Stimulated activated CD8-positive, alpha-beta memory T cell treated with anti-CD3 and anti-CD28 coated beads, Interleukin-15, amount 100 ng/mL, for 48 hours (primary cell): ENCODE data around the gene MTSS2.

Source experiments
- DNase-seq, 2 donors: peaks; one replicate each; pipeline ENCODE4 v3.0.0-alpha.2; 2020; ENCODE audit warnings: low read depth in 2 of 2

Gene MTSS2

DNA sequence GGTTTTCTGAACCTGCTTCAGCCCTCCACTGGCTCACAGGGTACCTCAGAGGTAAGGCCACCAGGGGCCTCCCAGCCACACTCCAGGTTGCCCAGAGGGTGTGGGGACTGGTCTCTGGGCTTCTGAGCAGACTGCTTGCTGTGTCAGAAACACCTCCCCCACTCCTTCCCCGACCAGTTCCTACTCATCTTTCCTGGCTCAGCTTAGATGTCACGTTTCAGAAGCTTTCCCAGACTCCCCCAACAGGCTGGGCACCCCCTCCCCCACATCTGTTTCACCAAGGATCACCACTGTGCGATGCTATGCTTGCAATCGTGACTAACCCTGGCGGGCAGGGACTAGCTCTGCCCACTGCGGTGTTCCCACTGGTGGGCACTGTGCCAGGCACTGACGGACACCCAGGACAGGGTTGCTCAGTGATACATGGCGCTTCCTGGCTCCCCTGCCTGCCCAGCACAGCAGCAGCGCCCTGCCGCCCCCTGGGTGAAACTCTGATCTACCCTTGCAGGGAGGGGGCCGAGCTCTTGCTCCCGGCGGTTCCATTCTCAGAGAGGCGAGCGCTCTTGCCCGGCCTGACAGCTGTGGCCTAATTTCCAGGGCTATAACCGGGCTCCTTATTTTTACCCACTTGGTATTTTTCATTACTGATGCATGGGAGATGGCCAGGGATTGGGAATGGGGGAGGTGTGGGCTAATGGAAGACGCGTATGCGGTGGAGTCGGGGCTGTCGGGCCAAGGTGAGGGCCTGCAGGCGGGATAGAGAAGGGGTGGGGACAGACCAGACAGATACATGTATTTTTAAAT is 29.4 kb upstream of the MTSS2 start:
- DNase-seq, result no peak

DNA sequence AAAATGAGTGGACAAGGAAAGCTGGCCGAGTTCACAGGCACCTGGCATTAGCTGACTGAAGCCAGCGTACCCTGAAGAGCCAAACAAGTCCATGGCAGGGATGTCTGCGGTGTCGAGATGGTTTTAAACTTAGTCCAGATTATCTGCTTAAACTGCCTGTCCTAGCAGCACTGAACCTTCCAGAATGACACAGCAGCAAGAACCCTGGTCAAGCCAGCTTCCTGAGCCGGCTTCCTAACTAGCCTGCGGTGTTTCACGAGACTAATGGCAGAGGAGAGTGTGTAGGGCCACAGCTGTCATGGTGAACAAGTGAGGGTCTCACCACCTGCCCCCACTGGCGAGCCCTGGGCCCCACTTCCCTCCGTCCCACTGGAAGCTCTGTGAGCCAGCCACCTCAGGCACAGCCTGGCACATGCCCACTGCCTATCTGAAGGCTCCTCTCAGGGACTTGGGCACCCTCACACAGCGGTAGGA is 28.8 kb upstream of the MTSS2 start:
- DNase-seq, result no peak

DNA sequence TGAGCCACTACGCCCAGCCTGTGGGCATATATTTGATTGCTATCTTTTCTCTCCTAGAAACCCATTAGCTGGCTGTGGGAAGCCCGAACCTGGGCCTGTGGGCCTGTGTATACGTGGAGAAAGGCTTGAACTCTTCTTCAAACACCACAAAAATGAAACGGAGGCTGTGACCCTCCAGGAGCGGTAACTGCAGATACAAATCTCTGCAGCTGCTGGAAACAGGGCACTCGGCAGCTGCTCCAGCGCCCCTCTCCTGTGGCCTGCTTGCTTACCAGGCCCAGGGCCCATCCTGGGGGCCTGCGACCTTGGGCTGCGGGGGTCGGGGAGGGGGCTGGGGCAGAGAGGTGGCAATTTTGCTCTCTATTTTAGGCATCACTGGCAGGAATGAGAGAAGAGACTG is 28.0 kb upstream of the MTSS2 start:
- DNase-seq, result no peak

DNA sequence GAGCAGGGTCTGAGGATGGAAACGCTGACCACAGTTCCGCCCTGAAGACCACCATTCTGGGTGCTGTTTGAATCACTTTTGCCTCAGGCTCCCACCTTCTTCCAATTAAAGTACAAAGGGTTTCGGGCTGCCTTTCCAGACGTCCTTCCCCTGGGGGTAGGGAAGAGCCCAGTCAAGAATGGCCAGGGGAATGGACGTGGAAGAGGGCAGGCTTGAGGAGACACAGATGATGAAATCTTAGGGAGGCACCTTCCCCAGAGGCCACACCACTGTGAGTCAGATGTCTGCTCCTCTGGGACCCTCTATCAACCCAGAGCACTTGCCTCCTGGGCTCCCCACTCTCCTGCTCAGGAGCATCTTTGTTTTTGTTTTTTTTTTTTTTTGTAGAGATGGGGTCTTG is 27.5 kb upstream of the MTSS2 start:
- no peak for DNase-seq

DNA sequence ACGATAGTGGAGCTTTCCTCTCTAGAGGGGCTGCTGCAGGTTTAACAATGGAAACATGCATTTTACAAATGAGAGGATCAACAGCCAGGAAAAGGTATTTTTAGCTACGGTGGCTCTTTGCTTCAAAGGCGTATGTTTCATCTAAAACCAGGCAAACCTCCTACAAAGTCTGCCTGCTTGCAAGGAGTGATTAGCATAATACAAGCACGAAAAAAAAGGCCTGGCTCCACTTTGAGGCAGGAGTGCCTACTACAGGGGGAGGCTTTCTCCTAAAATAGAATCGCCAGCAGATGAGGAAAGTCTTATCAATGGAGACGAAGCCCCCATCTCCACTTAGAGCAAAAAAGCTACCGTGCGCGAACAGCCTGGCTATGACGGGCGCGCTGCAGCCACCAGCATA is 27.1 kb upstream of the MTSS2 start:
- no peak for DNase-seq

DNA sequence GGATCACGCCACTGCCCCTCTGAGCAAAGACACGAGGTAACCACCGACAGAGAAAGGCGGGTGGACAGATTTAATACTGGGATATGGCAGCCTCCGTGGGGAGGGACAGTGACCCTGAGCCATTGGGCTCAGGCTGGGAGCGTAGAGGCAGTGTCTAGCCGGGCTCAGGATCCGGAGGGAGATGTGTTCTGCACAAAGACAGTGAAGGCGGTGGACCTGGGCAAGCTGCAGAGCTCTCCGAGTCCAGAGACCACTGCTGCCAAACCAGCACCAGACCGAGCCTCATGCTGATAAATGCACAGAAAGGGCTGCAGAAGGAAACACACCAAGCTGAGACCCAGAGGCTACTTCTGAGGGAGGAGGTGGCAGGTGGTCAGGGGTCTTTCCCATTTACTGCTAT is 26.5 kb upstream of the MTSS2 start:
- DNase-seq, result no peak

DNA sequence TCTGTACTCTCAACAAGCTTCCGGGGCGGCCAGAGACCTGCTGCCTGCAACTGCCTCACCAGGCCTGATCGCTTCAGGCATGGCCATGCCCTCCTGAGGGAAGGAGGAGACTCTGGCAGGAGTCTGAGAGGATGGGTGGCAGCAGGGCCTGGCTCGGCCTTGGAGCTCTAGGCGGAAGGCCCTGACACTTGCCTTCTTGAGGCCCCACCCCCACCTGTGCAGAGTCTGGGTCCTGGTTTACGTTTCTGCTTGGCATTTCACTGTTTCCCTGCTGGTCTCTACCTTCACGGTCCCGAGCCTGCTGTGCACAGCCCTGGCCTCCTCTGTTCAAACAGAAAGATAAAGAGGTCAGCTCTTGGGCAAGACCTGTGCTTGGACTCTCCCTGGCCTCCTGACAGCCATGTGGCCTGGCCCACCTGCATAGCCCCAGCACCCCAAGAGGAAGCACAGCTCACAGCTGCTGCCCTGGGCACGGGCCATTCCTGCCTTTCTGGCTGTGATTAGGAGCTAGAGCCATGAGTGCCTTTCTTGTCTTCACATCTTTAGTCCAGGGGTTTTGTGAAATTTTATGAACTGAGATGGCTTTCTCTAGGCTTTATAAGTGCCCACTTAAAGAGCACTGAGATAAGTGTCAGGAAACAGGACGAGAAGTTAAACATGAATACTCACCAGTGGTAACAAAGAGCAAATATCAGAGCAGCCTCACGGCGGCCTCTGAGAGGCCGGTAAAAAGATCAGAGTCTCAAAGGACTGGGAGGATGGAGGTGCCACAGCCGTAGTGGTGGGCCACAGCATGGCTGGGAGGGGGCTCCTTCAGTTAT is 25.6 kb upstream of the MTSS2 start:
- no peak for DNase-seq

DNA sequence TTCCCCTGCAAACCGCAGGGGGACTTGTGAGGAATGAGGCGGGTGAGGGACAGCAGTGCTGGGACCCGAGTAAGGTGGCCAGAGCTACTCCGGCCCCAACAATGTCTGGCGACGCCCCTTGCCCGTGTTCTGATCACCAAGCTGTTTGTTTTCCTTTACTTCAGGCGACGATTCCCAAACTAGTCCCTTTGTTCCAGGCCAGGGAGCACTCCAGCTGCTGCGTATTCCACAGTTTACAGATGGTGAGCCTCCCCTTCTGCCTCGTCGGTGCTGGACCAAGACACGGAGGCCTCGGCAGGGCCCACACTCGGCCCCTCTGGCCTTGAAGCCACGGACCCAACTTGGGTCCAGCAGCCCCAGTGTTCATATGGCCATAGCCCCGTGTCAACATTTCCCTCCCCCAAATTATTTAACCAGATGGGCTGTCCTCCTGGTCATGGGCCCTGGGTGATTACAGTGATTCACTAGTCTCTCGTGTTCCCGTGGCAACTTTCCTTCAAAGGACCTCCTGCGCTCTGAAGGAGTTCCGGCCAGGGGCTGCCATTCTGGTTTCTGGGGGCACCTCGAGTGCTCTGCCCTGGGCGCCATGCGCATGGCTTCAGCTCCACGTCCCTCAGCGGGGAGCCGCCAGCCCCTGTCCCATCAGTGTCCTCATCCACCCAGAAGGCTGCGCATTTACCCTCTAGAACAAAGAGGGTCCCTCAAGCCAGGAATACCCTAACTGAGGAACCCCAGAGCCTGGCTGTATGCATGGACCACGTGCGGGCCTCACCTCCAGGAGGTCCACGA is 24.8 kb upstream of the MTSS2 start:
- no peak for DNase-seq

DNA sequence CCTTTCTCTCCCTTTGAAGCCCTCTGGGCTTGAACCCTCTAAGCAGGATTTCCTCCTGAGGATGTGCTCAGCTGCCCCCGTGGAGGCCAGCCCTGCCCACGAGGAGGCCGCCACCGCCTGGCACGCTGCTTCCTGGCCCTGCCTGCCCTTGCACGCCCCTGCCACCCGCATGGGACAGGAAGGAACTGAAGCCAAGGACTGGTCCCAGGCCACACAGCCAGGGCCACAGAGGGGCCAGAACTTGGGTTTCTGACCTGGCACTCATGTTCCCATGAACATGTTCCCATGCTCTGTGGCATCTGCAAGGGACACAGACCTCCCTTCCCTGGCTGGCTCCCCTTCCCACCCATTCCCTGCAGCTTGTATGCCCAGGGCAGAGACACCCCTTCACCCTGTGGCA is 24.1 kb upstream of the MTSS2 start:
- DNase-seq, result no peak

DNA sequence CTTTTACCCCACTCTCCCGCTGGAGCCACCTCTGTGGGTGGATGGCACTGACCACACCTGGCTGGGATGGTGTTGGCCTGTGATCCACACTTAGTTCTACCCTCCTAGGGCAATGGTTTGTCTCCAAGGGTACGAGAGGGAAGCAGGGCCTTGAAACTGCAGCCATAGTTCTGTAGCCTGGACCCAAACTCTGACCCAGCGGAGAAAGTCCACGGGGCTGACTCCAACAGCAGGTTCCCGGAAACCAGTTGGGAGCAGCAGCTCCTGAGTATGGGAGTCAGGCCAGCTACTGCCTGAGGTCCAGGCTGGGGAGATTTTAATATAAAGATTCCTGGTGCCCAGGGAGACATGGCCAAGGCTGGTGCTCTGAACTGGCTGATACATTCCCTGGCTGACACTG is 23.6 kb upstream of the MTSS2 start:
- no peak for DNase-seq

DNA sequence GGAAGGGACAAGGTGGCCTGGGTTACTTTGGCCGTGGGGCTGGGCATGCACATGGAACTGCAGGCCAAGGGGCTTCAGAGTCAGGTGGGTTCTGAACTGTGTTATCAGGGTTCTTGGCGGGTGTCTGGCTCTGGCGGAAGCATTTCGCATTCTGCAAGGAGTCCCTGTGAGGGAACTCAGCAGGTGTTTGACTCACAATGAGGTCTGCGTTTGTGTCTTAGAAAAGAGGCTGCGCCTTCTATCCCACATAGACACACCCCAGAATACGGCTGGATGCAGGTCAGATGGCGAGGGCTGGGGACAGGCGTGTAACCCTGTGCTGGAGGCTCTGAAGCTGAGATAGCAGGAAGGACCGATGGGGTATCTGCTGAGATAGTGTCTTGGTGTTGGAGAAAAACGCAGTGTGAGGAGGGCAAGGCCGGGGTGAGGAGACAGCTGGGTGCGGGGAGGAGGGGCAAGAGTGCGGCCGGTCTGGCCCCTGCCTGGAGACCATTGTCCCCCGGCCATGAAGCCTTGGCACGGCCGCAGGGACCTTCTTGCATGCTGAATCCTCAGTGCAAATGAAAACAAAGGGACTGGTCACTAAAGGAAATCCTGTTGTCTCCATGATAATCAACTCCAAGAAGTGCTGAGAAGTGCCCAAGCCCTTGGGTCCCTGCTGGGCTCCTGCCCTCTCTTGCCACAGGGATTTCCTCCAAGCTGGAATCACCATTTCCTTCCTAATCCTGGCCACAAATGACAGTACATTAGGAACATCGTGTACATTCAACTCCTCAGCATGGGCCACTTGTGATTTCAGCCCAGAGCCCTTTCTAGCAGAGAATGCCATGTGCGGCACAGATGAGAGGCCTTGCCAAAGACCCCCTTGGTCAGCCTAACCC is 22.8 kb upstream of the MTSS2 start:
- no peak for DNase-seq

DNA sequence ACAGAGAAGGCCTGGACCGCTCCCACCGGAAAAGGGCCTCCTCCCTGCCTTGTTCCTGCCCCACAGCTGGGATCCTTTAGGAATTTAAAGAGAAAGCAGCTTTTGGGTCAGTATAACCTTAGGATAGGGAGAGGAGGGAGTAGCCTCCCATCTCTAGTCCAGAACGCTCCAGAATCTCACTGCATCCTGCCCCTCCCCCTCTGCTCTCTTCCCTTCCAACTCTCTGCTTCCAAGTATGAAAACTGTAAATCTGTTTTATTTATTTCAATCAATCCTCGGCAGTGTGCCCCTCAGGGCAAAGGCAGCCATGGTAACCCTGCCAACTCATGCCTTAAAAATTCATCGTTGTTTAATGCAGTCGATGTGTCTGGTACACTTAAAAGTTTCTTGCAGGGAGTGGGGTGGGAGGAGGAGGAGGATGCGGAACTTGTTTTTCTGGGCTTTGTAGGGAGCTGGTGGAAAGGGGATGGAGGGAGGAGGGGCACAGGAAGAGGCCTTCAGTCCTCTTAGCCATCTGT is 21.2 kb upstream of the MTSS2 start:
- DNase-seq, result no peak

DNA sequence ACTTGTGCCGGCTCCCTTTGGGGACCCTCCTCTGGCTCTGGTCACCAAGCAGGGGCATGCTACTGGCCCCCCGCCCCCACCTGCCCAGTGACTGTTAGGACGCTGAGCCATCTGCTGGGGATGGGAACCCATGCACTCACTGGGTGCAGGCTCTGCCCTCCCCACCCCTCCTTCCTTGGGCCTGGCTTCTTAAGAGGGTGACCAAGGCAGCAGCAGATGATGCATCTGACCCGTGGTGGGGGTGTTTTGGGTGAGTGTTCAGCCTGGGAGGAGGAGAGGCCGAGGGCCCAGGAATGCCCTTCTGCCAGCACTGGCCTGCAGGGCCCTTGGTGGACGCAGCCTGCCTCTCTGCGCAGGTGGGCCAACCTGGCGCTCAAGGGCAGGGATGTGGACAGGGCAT is 19.2 kb upstream of the MTSS2 start:
- no peak for DNase-seq

DNA sequence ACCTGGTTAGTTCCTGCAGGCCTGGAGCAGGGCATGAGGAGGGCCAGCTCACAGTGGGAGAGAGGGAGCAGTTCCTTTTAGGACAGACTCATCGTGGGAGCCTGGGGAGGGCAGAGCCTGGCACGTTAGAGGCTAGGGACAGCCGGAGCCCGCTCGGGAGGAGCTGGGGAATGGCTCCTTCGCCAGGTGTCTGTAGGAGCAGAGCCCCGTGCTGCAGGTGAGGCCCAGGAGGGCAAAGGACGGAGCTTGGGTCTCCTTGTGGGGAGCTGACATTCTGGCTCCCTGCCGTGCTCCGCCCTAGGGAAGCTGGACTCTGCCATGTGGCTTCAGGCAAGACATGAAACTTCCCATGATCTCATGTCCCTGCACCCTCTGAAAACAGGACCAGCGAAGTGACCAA is 18.7 kb upstream of the MTSS2 start:
- DNase-seq, result no peak

DNA sequence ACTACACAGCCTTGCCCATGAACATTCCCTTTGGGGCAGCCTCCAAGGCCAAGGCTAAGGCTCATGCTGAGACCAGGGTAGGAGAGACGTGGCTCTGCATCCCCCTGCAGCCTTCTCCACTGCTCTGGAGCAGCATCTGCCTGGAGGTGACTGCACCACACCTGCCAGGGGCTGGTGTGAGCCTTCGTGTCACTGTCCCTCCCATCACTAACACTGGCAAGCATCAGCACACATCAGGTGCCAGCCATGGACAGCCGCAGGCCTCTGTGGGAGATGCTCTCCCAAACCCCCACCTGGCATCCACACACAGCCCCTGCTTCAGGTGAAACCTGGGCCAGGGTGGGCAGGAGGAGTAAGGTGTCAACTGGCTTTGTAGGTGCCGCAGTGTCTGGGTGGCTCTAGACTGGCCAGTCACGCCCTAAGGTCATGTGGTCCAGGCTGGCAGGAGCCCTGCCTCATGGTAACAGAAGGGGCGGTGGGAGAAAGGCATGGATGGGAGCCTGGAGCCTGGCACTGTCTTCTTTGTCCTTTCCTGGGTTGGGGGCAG is 18.1 kb upstream of the MTSS2 start:
- no peak for DNase-seq

DNA sequence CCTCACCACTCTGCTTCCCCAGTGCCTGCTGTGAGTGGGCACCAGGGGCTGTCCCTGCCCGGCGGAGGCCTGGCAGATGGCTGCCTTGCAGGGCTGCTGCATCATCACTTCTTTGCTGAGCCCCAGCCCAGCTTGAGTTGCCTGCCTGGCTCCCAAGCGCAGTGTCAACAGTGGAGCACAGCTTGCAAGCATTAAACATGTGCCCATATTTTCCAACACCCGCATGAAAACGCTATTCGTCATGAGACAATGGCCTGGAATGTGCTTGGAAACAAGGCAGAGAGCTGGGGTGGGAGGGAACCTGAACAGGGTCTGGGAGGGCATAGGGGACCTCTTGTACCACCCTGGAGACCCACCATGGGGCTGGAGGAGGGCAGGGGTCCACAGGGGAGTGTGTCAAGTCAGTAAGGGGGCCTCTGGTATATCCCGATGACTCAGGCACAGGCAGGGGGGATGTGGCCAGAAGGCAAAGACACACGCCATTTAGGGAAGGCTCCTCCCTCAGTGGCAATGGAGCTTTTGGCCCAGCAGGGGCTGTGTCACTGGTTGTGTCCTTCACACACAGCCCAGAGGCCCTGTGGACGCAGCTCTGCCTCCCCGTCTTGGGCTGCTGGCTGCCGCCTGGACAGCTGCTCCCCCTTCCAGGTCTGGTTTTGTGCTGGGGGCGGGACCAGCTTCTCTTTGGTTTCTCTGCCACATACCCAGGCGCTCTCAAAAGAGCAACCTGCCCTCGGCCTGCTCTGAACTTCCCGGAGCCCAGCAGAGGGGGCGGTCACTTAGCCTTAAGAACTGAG is 17.4 kb upstream of the MTSS2 start:
- no peak for DNase-seq

DNA sequence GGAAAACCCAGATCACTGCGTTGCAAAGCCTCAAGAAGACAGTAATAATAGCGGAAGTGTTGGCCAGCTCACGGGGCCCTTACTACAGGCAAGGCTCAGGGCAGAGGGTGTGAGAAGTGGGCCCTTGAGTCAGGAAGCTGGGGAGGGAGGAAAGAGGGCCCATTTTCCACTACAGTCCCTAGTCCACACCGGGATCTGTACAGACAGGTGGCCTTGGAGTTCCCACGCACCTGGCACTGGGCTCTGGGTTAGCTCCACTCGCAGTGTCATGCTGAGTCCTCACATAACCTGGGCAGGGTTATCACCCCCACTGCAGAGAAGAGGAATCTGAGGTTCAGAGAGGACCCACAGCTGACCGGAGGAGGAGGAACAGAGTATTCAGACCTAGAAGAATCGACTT is 16.8 kb upstream of the MTSS2 start:
- no peak for DNase-seq

DNA sequence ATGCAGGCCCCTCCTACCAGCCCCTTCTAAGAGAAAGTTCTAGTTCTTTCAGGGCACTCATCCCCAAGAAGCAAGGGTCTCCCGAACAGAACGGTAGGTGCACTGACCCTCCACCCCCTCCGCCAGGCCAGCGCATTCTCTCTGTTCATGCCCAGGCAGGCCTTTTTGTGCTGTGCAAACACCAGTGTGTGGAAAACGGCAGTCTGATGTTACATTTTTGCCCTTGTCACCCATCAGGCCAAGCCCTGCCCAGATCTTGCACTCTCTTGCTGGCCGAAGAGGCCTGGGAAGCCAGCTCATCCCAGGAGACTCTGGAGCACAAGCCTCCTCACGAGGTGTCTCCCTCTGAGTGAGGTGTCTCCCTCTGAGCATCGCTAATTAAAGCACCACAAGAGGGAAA is 16.1 kb upstream of the MTSS2 start:
- no peak for DNase-seq

DNA sequence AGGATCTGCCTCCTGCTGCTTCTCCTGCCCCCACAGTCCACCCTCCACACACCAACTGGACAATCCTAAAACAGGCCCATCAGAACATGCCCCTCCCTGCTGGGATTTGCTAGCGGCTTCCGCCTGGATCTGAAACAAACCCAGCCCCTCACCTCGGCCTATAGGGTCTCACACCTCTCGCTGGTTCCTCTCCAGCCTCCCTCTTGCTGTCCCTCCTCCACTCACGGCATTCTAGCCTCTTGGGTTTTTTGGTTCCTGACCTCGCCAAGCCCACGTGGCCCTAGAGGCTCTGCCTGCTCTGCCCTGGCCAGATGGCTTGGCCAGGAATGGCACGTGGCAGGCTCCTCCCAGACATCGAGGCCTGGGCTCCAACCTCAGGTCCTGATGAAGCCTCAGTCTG is 15.7 kb upstream of the MTSS2 start:
- DNase-seq, result no peak

DNA sequence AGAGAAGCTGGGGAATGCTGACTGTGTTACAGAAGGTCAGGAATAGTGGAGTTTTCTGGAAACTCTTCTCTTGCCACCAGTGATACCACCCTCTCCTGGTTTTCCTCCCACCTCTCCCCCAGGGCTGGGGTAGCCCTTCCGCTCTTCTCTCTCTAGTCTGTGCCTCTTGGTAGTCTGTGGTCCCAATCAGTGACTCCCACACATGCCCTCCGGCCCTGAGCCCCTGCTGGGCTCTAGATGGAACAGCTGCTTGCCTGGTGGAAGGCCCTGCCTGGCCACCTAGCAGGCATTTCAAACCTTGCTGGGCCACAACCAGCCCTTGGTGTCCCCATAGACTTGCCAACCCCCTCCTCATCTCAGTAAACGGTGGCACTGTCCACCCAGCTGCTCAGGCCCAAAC is 15.2 kb upstream of the MTSS2 start:
- no peak for DNase-seq
